K562 (cell line): ENCODE measurements around the gene PHF21B. TPM values are rescaled to one million over a fixed set of nuclear protein-coding genes. Genes with fewer than 3 reads are reported as not detected.

Experiments
- ATAC-seq: fragments of 200-7000 bp; cut with Tn5 transposase; 3 replicates; pipeline ENCODE4 v1.9.1; 2020; ENCODE audit warnings: moderate library complexity
- BruUV-seq: library from RNA; stranded (reverse); fragments of 400-500 nt; replicated peaks from 2 replicates; lab custom pipeline; 2021; lab: Mats Ljungman, UMichigan
- CTCF ChIA-PET: fragments of 300-600 bp; formaldehyde crosslinking; extraction: SDS; loops from one replicate; lab custom pipeline; 2021; ENCODE audit warnings: low intra/inter-chr PET ratio; lab: Yijun Ruan, JAX
- POLR2A ChIA-PET: fragments of 300-600, 350-650 bp; sonication (Branson Sonifier 250); formaldehyde crosslinking; extraction: SDS; loops from one replicate; lab custom pipeline; 2021; ENCODE audit warnings: antibody characterized with exemption, inconsistent platforms; lab: Yijun Ruan, JAX
- DNase-seq, 4 experiments: peaks; one replicate each; pipeline versions ENCODE4 v3.0.0 to v3.0.0-alpha.2; 2011 to 2018; ENCODE audit warnings: low spot score in 3 of 4, mixed read lengths in 3 of 4; ENCODE audit errors: extremely low read depth in 1 of 4
- FAIRE-seq: peaks from 2 replicates; lab custom pipeline; 2011; peaks lifted over from hg19 to GRCh38; lab: Jason Lieb, UNC
- H2AFZ ChIP-seq: 2 replicates; pipeline ENCODE4 v1.6.0; 2011; ENCODE audit warnings: low read depth, low read length, control low read depth, inconsistent platforms
- H3K27ac ChIP-seq: fragments of 200-600 bp; 3 replicates; pipeline ENCODE4 v1.8.0; 2011; ENCODE audit warnings: low read depth, mild to moderate bottlenecking, control low read depth, inconsistent platforms, low read length, moderate library complexity, mixed read lengths; ENCODE audit errors: extremely low read depth
- H3K27me3 ChIP-seq, 2 experiments: fragments of 300-600 bp in 1 of 2; 2 replicates in 1 of 2; 3 replicates in 1 of 2; pipeline versions ENCODE4 v1.6.0 to v1.8.0; 2011; ENCODE audit warnings: inconsistent platforms in 2 of 2, low read length in 2 of 2, mild to moderate bottlenecking in 1 of 2, mixed read lengths in 1 of 2, moderate library complexity in 1 of 2; ENCODE audit not compliant: control insufficient read depth in 2 of 2, insufficient read depth in 2 of 2
- H3K36me3 ChIP-seq: fragments of 300-600 bp; 3 replicates; pipeline ENCODE4 v1.8.0; 2011; ENCODE audit warnings: mild to moderate bottlenecking, low read length, inconsistent platforms; ENCODE audit not compliant: control insufficient read depth, insufficient read depth
- H3K4me1 ChIP-seq, 2 experiments: fragments of 200-600 bp in 1 of 2; replicated peaks in 1 of 2; 2 replicates in 1 of 2; 3 replicates in 1 of 2; pipeline versions ENCODE4 v1.5.1 to v1.8.0; 2011; ENCODE audit warnings: inconsistent platforms in 2 of 2, low read length in 2 of 2, mild to moderate bottlenecking in 1 of 2, mixed read lengths in 1 of 2, moderate library complexity in 1 of 2; ENCODE audit not compliant: control insufficient read depth in 2 of 2, insufficient read depth in 2 of 2
- H3K4me2 ChIP-seq: 2 replicates; pipeline ENCODE4 v1.6.1; 2011; ENCODE audit warnings: low read length, control low read depth, inconsistent platforms, mixed read lengths; ENCODE audit not compliant: insufficient read depth
- H3K4me3 ChIP-seq: fragments of 200-600 bp; sonication (generic), shearing (Covaris generic); 2 replicates; pipeline ENCODE4 v1.5.1; 2016; ENCODE audit warnings: control low read depth, inconsistent platforms
- H3K79me2 ChIP-seq: fragments of 200-600 bp; 3 replicates; pipeline ENCODE4 v1.8.0; 2011; ENCODE audit warnings: low read length, inconsistent platforms; ENCODE audit not compliant: control insufficient read depth, insufficient read depth
- H3K9ac ChIP-seq, 2 experiments: 2 replicates each; pipeline versions ENCODE4 v1.6.0 to v1.6.1; 2011; ENCODE audit warnings: low read depth in 2 of 2, low read length in 2 of 2, control low read depth in 1 of 2, inconsistent platforms in 1 of 2, mild to moderate bottlenecking in 1 of 2, mixed read lengths in 1 of 2; ENCODE audit not compliant: insufficient read depth in 1 of 2
- H3K9me1 ChIP-seq: one replicate; pipeline ENCODE4 v1.6.0; 2011; ENCODE audit warnings: inconsistent platforms, mild to moderate bottlenecking, low read length, moderate library complexity; ENCODE audit not compliant: control insufficient read depth, insufficient read depth
- H3K9me3 ChIP-seq: replicated peaks from 2 replicates; pipeline ENCODE4 v1.5.1; 2011; ENCODE audit warnings: low read depth, low read length, inconsistent platforms; ENCODE audit not compliant: control insufficient read depth, insufficient read depth
- H4K20me1 ChIP-seq: replicated peaks from 2 replicates; pipeline ENCODE4 v1.6.1; 2011; ENCODE audit warnings: low read length, inconsistent platforms, mixed read lengths; ENCODE audit not compliant: control insufficient read depth, insufficient read depth
- ATF1 ChIP-seq, 2 experiments: fragments of 450-650 bp in 1 of 2; IDR thresholded peaks; 2 replicates each; pipeline ENCODE4 v1.6.1; 2016; ENCODE audit warnings: missing compliant biosample characterization in 1 of 2, missing genetic modification characterization in 1 of 2
- HDAC2 ChIP-seq: fragments of 450-650 bp; IDR thresholded peaks from 2 replicates; pipeline ENCODE4 v1.6.1; 2016; ENCODE audit warnings: mild to moderate bottlenecking
- HDAC3 ChIP-seq: fragments of 450-650 bp; IDR thresholded peaks from 2 replicates; pipeline ENCODE4 v1.6.1; 2018; ENCODE audit warnings: borderline replicate concordance, mild to moderate bottlenecking, moderate library complexity; ENCODE audit not compliant: partially characterized antibody
- KDM2B ChIP-seq: fragments of 250-450 bp; sonication (Bioruptor Pico); IDR thresholded peaks from 2 replicates; pipeline ENCODE4 v1.8.0; 2021; ENCODE audit warnings: mild to moderate bottlenecking, moderate library complexity
- PKNOX1 ChIP-seq: fragments of 450-650 bp; IDR thresholded peaks from 2 replicates; pipeline ENCODE4 v1.6.1; 2016
- TAF15 ChIP-seq: fragments of 200-400 bp; formaldehyde crosslinking; IDR thresholded peaks from 2 replicates; pipeline ENCODE4 v1.6.1; 2017; ENCODE audit warnings: mild to moderate bottlenecking, low read depth, low read length, moderate library complexity
- ZBTB12 ChIP-seq: fragments of 250-450 bp; sonication (Bioruptor Pico); IDR thresholded peaks from 2 replicates; pipeline ENCODE4 v1.4.0; 2020
- ZFP36 ChIP-seq: fragments of 150-350 bp; IDR thresholded peaks from 2 replicates; pipeline ENCODE4 v1.6.1; 2018; ENCODE audit warnings: low read length, low read depth; ENCODE audit not compliant: partially characterized antibody
- ZNF551 ChIP-seq: fragments of 250-450 bp; sonication (Bioruptor Pico); IDR thresholded peaks from 2 replicates; pipeline ENCODE4 v1.5.0; 2021; ENCODE audit warnings: mild to moderate bottlenecking, moderate library complexity
- ZNF592 ChIP-seq: fragments of 450-650 bp; IDR thresholded peaks from 2 replicates; pipeline ENCODE4 v1.6.1; 2017; ENCODE audit warnings: antibody characterized with exemption, mild to moderate bottlenecking
- ZZZ3 ChIP-seq: fragments of 450-650 bp; IDR thresholded peaks from 2 replicates; pipeline ENCODE4 v1.6.1; 2016; ENCODE audit warnings: antibody characterized with exemption, mild to moderate bottlenecking, moderate library complexity
- WGBS: fragments of 100-300 bp; shearing (Covaris generic); methylation state at CpG from one replicate; pipeline ENCODE4 v1.1.6; 2016; ENCODE audit warnings: low coverage, mixed read lengths; ENCODE audit not compliant: insufficient coverage; ENCODE audit errors: missing lambda C conversion rate; 5-methylcytosine and 5-hydroxymethylcytosine counted together
- in situ Hi-C: fragments of 300-500 bp; cut with MboI; formaldehyde crosslinking; loops from 4 replicates; pipeline ENCODE4 v1.15.0; 2018; ENCODE audit warnings: inconsistent platforms, mixed read lengths
- intact Hi-C: fragments of 100-400 bp; cut with micrococcal nuclease; formaldehyde crosslinking; loops from 2 replicates; pipeline ENCODE4 v1.14.2; 2022
- polyA plus RNA-seq, 8 experiments: library from polyadenylated mRNA; depleted of rRNA in 4 of 8; stranded (reverse) in 5 of 8; unstranded in 3 of 8; fragments of >200 nt; fragmentation: Nextera tagmentation in 2 of 8; fragmentation: Illumina TruSeq in 1 of 8; extraction: Ambion mirVana in 2 of 8; extraction: Trizol in 1 of 8; gene quantifications; 2 replicates each; pipeline versions ENCODE4 v1.2.1 to v1.2.3, GENCODE V29; 2011 to 2014; ENCODE audit warnings: inconsistent platforms in 1 of 8, missing spikeins in 1 of 8
- total RNA-seq, 7 experiments: library from RNA; depleted of rRNA in 6 of 7; stranded (reverse); fragments of >200 nt in 6 of 7; fragmentation: Illumina TruSeq in 2 of 7; extraction: Trizol in 2 of 7; gene quantifications; 2 replicates each; pipeline versions ENCODE4 v1.2.1 to v1.2.3, GENCODE V29; 2011 to 2021; ENCODE audit warnings: low replicate concordance in 1 of 7

Gene PHF21B
- total and polyA plus RNA-seq, 9 of the 15 experiments (the other 6 are each of a cell fraction or from before 2014, with no cell fraction given): 0.04 TPM; not detected in 8

DNA sequence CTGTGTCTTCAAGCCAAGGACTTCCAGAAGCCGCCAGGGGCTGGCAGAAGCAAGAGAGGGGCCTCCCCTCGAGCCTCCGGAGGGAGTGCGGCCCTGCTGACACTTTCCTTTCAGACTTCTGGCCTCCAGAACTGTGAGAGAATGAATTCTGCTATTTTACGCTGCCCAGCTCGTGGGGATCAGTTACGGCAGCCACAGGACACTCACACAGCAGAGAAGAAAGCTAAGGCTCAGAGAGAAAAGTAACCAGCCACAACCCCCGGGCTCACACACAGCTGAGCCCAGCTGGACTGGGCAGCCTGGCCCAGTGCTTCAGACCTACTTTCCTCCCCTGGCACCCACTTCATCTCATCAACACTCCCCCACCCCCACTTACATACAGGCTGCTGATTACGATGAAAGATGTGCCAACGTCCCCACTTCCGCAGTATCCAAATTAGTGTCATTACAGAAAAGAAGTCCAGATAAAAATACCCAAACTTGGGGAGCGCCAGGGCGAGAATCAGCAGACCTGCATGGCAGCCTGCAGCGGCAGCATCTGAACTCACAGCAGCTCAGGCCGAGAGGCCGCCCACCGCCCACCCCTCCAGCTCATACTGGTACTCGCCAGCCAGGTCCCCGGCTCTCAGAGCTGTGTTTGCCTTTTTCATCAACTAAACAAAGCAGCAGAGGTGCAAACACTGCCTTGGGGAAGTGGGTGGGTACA lies 15.3 kb downstream of the PHF21B start:
- CTCF ChIA-PET: no interaction called here
- Histone ChIP-seq H2AFZ (no peak overlapping the region), H3K9me3 (no peaks in the 10 kb centered on the region), H3K4me2 (no peak overlapping the region), H3K36me3 (no peaks in the 10 kb centered on the region), H3K4me3 (no peak overlapping the region), H3K4me1 (no peaks in the 10 kb centered on the region; a peak in 1 of 5 replicates), H4K20me1 (no peaks in the 10 kb centered on the region), H3K79me2 (no peaks in the 10 kb centered on the region), H3K9ac (no peak overlapping the region), H3K9me1 (no peaks in the 10 kb centered on the region), H3K27me3 (peaks cover 4 to 80% of the 10 kb centered on the region in 2 experiments; a peak in 3 of 5 replicates), H3K27ac (no peak overlapping the region)
- BruUV-seq: no TSS peak
- 3% methylated on average over 12 of the region's 19 CpGs for WGBS
- in situ Hi-C loops (no loop called here), intact Hi-C loops (no loop called here)
- no peak for FAIRE-seq
- POLR2A ChIA-PET: interaction anchor here (1.1 kb wide), 1 partner anchor 14 kb away, joined by 3 read pairs; no protein-coding TSS in a partner anchor
- TF ChIP-seq TAF15 (no peak), ZFP36 (no peak), HDAC3 (no peak), ZNF592 (no peak), ZBTB12 (CRISPR knock-in tag) (no peak), ATF1 (CRISPR knock-in tag; IDR thresholded peaks at IDR 0.05) (no peak), ATF1 (tag; IDR thresholded peaks at IDR 0.05) (no peak), HDAC2 (no peak), ZNF551 (CRISPR knock-in tag) (no peak), ZZZ3 (no peak), KDM2B (CRISPR knock-in tag) (no peak), PKNOX1 (no peak)
- ATAC-seq: no peak
- no peak for DNase-seq
